Endodermal cell (in vitro differentiated cells): ENCODE results near the gene POLE. TPM values are rescaled to one million over a fixed set of nuclear protein-coding genes. Genes with fewer than 3 reads are reported as not detected.
A peak's percentile ranks its signal among the peaks of the same experiment; 100 is the strongest.

Experiments used
- DNase-seq: peaks from one replicate; pipeline ENCODE4 v3.0.0-alpha.2; 2017
- H3K27ac ChIP-seq: 2 replicates; pipeline ENCODE4 v1.5.1; 2013; ENCODE audit warnings: mild to moderate bottlenecking, low read depth, low read length, moderate library complexity
- H3K27me3 ChIP-seq: 2 replicates; pipeline ENCODE4 v1.6.1; 2013; ENCODE audit warnings: mild to moderate bottlenecking, low read length, moderate library complexity; ENCODE audit not compliant: insufficient read depth, control insufficient read depth, poor library complexity, severe bottlenecking
- H3K36me3 ChIP-seq: 2 replicates; pipeline ENCODE4 v1.7.0; 2013; ENCODE audit warnings: mild to moderate bottlenecking, low read length, moderate library complexity; ENCODE audit not compliant: control insufficient read depth, insufficient read depth
- H3K4me1 ChIP-seq: one replicate; pipeline ENCODE4 v1.7.0; 2013; ENCODE audit warnings: low read length; ENCODE audit not compliant: control insufficient read depth, insufficient read depth
- H3K4me3 ChIP-seq: 2 replicates; pipeline ENCODE4 v1.5.1; 2013; ENCODE audit warnings: mild to moderate bottlenecking, low read length, moderate library complexity
- H3K9ac ChIP-seq: 2 replicates; pipeline ENCODE4 v1.6.1; 2013; ENCODE audit warnings: mild to moderate bottlenecking, low read length, moderate library complexity; ENCODE audit not compliant: poor library complexity, severe bottlenecking; ENCODE audit errors: extremely low read depth
- H3K9me3 ChIP-seq: 2 replicates; pipeline ENCODE4 v1.6.1; 2013; ENCODE audit warnings: mild to moderate bottlenecking, low read length, moderate library complexity; ENCODE audit not compliant: control insufficient read depth
- H3K27ac Mint-ChIP-seq: 2 replicates; pipeline ENCODE4 v1.8.0; 2020; ENCODE audit warnings: mixed read lengths
- H3K27me3 Mint-ChIP-seq: 2 replicates; pipeline ENCODE4 v1.8.0; 2021; ENCODE audit warnings: mild to moderate bottlenecking, mixed read lengths; ENCODE audit not compliant: insufficient read depth
- H3K36me3 Mint-ChIP-seq: 2 replicates; pipeline ENCODE4 v1.8.0; 2020; ENCODE audit warnings: low read depth, mixed read lengths
- H3K4me1 Mint-ChIP-seq: 2 replicates; pipeline ENCODE4 v1.8.0; 2020; ENCODE audit warnings: mixed read lengths
- H3K4me3 Mint-ChIP-seq: 2 replicates; pipeline ENCODE4 v1.8.0; 2020; ENCODE audit warnings: mild to moderate bottlenecking, moderate library complexity, mixed read lengths
- H3K9me3 Mint-ChIP-seq: 2 replicates; pipeline ENCODE4 v1.8.0; 2020; ENCODE audit warnings: mild to moderate bottlenecking, mixed read lengths
- WGBS, 2 experiments: methylation state at CpG; one replicate each; pipeline versions ENCODE4 v1.1.5 to v1.1.7; 2013; ENCODE audit warnings: missing lambda C conversion rate in 2 of 2, mixed read lengths in 1 of 2; ENCODE audit not compliant: insufficient coverage in 1 of 2, insufficient read length in 1 of 2; 5-methylcytosine and 5-hydroxymethylcytosine counted together
- total RNA-seq, 2 donors: library from RNA; stranded (reverse); fragmentation: NEBNext Ultra II Directional in 1 of 2; extraction: Animal tissue kit (Norgen Biotek cat#: 25700) in 1 of 2; gene quantifications; 2 replicates in 1 of 2; 3 replicates in 1 of 2; pipeline ENCODE4 v1.2.1, GENCODE V29; 2021
- TF ChIP-seq, protein P1 (sequence below): fragments of 200-600 bp; sonication (generic); conservative IDR thresholded peaks from 2 replicates; pipeline ENCODE4 v1.5.0; 2021; ENCODE audit warnings: antibody characterized with exemption, mild to moderate bottlenecking

The POLE gene
- total RNA-seq, 2 donors from 2014 or later, result 165 to 212 TPM

DNA sequence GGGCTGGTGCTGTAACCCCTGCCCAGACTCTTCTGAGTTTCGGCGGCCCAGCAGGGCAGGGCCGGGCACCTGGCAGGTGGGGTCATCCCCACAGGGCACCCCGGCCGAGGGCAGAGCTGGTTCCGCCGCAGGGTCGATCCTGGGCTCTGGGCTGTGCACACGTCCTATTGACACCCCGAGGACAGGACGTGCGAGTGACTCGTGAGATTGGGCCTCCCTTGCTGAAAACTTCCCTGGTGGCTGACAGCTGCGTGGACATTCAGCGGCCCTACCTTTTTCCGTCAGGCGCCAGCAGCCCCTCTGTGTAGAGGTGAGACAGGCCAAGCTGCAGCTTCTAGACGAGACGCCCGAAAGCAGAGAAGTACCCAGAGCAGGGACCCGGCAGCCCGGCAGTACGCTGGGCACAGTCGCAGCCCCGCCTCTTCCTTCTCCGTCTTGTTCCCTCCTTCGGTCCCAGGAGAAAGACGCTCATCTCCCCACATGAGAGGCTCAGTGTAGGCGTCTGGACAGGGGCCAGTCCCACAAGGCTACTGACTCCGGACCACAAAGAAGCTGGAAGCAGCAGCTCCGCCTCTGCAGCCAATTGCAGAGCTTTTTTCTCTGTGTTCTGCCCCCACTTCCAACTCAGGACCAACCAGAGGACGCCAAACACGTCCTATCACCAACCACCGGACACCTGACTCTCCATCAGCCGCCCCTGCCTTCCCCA is 76.9 kb downstream of the POLE start, which contains the start of gene LRCOL1:
LRCOL1 (minus strand) TSS at position 532 of the 709 bp plus-strand sequence. CDS start 4,331 bp downstream, outside the sequence.
- peak; percentile 67 for DNase-seq
- H3K27me3 Mint-ChIP-seq, result peaks cover 94% of the 10 kb centered on the region
- H3K36me3 ChIP-seq, result no peaks in the 10 kb centered on the region
- no peaks in the 10 kb centered on the region for H3K9me3 ChIP-seq
- no peak within 1 kb of the TSS for H3K9ac ChIP-seq
- H3K9me3 Mint-ChIP-seq, result peaks cover 15% of the 10 kb centered on the region
- H3K4me1 Mint-ChIP-seq, result no peaks in the 10 kb centered on the region
- TF ChIP-seq, protein P1, sequence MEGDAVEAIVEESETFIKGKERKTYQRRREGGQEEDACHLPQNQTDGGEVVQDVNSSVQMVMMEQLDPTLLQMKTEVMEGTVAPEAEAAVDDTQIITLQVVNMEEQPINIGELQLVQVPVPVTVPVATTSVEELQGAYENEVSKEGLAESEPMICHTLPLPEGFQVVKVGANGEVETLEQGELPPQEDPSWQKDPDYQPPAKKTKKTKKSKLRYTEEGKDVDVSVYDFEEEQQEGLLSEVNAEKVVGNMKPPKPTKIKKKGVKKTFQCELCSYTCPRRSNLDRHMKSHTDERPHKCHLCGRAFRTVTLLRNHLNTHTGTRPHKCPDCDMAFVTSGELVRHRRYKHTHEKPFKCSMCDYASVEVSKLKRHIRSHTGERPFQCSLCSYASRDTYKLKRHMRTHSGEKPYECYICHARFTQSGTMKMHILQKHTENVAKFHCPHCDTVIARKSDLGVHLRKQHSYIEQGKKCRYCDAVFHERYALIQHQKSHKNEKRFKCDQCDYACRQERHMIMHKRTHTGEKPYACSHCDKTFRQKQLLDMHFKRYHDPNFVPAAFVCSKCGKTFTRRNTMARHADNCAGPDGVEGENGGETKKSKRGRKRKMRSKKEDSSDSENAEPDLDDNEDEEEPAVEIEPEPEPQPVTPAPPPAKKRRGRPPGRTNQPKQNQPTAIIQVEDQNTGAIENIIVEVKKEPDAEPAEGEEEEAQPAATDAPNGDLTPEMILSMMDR, result no peak
- no peak within 1 kb of the TSS for H3K4me3 ChIP-seq
- H3K27me3 ChIP-seq, result peaks cover 92% of the 10 kb centered on the region
- H3K4me3 Mint-ChIP-seq, result no peak within 1 kb of the TSS
- H3K36me3 Mint-ChIP-seq, result no peaks in the 10 kb centered on the region
- 69 to 76% methylated on average over 28 to 35 of the region's 35 CpGs for WGBS, 2 experiments
- H3K4me1 ChIP-seq, result no peaks in the 10 kb centered on the region
- no peak within 1 kb of the TSS for H3K27ac ChIP-seq
- H3K27ac Mint-ChIP-seq, result no peak within 1 kb of the TSS

DNA sequence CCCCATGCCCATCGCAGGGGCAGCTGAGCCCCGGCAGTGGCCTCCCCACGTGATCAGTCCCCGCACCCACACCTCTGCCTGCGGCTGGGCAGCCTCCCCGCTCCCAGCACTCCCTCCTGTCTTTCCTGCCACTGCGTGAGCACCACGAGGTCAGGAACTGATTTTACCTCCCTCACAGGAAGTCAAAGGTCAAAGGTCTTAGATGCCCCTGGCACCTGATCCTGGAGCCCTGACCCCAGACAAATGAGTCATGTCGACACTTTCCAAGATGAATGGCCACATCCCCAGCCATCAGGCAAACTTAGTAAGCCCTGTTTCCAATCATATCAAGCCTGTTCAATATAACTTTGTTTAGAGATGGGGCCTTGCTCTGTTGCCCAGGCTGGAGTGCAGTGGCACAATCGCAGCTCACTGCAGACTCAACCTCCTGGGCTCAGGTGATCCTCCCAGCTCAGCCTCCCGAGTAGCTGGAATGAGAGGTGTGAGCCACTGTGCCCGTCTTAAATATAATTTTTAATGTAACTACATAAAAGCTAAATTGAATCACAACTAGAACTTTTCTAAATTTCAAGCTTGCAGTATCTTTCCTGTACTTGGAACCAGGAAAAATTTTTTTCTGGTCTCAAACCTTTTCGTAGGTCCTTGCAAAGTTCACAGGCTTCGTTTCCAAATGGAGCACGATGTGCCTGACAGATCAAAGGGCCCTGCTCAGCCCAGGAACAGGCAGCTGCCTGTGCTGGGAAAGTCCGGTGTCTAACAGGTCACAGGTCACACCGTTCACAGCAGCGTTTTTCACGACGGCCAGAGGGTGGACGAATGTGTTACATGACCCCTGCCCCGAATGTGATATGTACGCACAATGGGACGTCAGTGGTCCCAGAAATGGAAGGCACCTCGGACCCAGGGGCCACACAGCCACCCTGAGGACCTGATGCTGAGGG is 78.6 kb downstream of the POLE start:
- DNase-seq, result peak; percentile 51
- Mint-ChIP-seq H3K27me3 (peaks cover 91% of the 10 kb centered on the region), H3K4me1 (no peaks in the 10 kb centered on the region), H3K27ac (no peak overlapping the region), H3K9me3 (peaks cover 12% of the 10 kb centered on the region), H3K36me3 (no peaks in the 10 kb centered on the region), H3K4me3 (no peak overlapping the region)
- WGBS, 2 experiments, result 65 to 79% methylated on average over 23 to 24 of the region's 25 CpGs
- Histone ChIP-seq H3K4me1 (no peaks in the 10 kb centered on the region), H3K36me3 (no peaks in the 10 kb centered on the region), H3K27ac (no peak overlapping the region), H3K9me3 (no peaks in the 10 kb centered on the region), H3K9ac (no peak overlapping the region), H3K4me3 (no peak overlapping the region), H3K27me3 (peaks cover 83% of the 10 kb centered on the region)
- TF ChIP-seq, protein P1, result no peak

DNA sequence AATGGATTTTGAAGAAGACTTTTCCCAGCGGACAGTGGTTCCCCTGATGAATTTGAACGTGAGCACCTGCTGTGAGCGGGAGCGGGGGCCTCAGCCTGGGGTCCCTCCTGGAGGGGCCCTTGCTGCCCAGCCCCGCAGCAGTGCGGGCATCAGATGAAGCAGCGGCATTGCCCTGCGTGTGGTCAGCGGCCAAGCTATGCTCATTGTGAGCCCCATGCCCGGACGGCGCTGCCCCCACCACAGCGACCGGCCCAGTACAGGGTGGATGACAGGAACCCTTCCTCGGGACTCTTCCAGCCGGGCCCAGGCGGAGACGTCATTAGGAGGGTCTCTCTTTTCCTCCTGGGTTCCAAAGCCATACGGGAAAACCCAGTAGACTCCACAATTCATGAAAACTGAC is 80.2 kb downstream of the POLE start:
- peaks cover 89% of the 10 kb centered on the region for H3K27me3 Mint-ChIP-seq
- no peak for DNase-seq
- no peak overlapping the region for H3K27ac Mint-ChIP-seq
- H3K9me3 Mint-ChIP-seq, result peaks cover 11% of the 10 kb centered on the region
- H3K4me1 ChIP-seq, result no peaks in the 10 kb centered on the region
- H3K4me3 ChIP-seq, result no peak overlapping the region
- H3K36me3 Mint-ChIP-seq, result no peaks in the 10 kb centered on the region
- no peak overlapping the region for H3K4me3 Mint-ChIP-seq
- H3K9me3 ChIP-seq, result no peaks in the 10 kb centered on the region
- no peaks in the 10 kb centered on the region for H3K4me1 Mint-ChIP-seq
- H3K36me3 ChIP-seq, result no peaks in the 10 kb centered on the region
- TF ChIP-seq, protein P1, result no peak
- H3K9ac ChIP-seq, result no peak overlapping the region
- WGBS, 2 experiments, result 83 to 84% methylated on average over 13 to 19 of the region's 19 CpGs
- H3K27ac ChIP-seq, result no peak overlapping the region
- H3K27me3 ChIP-seq, result peaks cover 81% of the 10 kb centered on the region
